ENCODE data around the gene BTBD2. TPM values are rescaled to one million over a fixed set of nuclear protein-coding genes. Genes with fewer than 3 reads are reported as not detected.

The BTBD2 gene
- total and polyA plus RNA-seq, 2 of the 13 experiments (the other 11 are each of a cell fraction or from before 2014, with no cell fraction given): 28.1 to 45.3 TPM

- TF ChIP-seq HNF1B (CRISPR knock-in tag; IDR thresholded peaks at IDR 0.05): no peak; the same call in 1 of the 2 replicates
- TF ChIP-seq EED (CRISPR knock-in tag; IDR thresholded peaks at IDR 0.05): no peak
- no peak for TF ChIP-seq ZNF564 (CRISPR knock-in tag; IDR thresholded peaks at IDR 0.05)
- TF ChIP-seq MIXL1 (CRISPR knock-in tag; IDR thresholded peaks at IDR 0.05): 0 out of 2 replicates have a peak, but pooled peaks have one; percentile 33
- TF ChIP-seq MEF2D (CRISPR knock-in tag; IDR thresholded peaks at IDR 0.05): 0 out of 2 replicates have a peak, but pooled peaks have one; percentile 31
- TF ChIP-seq ZFP1 (CRISPR knock-in tag; IDR thresholded peaks at IDR 0.05): peak; percentile 59; the same call in 1 of the 2 replicates
- peak; percentile 60; the same call in 1 of the 2 replicates for TF ChIP-seq KAT8 (CRISPR knock-in tag; IDR thresholded peaks at IDR 0.05)
- no peak; the same call in 1 of the 2 replicates for TF ChIP-seq ZNF850 (CRISPR knock-in tag; conservative IDR thresholded peaks at IDR 0.05)
- TF ChIP-seq PAF1 (CRISPR knock-in tag; IDR thresholded peaks at IDR 0.05): no peak
- TF ChIP-seq SALL2 (CRISPR knock-in tag; IDR thresholded peaks at IDR 0.05): no peak
- TF ChIP-seq ZKSCAN1 (IDR thresholded peaks at IDR 0.05; ENCODE audit: low read length): no peak
- 0 out of 2 replicates have a peak, but pooled peaks have one; percentile 77 for TF ChIP-seq MAZ (IDR thresholded peaks at IDR 0.05; ENCODE audit: borderline replicate concordance, low read depth, low read length)
- TF ChIP-seq MAZ (CRISPR knock-in tag; IDR thresholded peaks at IDR 0.05; ENCODE audit: low read depth): peak; percentile 76; the same call in 1 of the 2 replicates
- no peak for TF ChIP-seq ZNF224 (CRISPR knock-in tag; IDR thresholded peaks at IDR 0.05)
- no peak for TF ChIP-seq TFDP2 (CRISPR knock-in tag; IDR thresholded peaks at IDR 0.05)
- TF ChIP-seq THAP11 (CRISPR knock-in tag; IDR thresholded peaks at IDR 0.05): peak; percentile 71
- no peak; the same call in 1 of the 2 replicates for TF ChIP-seq CCDC6 (CRISPR knock-in tag; IDR thresholded peaks at IDR 0.05)
- no peak for TF ChIP-seq PCBP2 (optimal IDR thresholded peaks at IDR 0.05; ENCODE audit: low read depth, low read length, poor library complexity, severe bottlenecking)
- 0 out of 2 replicates have a peak, but pooled peaks have one; percentile 31 for TF ChIP-seq MTERF4 (CRISPR knock-in tag; IDR thresholded peaks at IDR 0.05)
- no peak; the same call in 1 of the 2 replicates for TF ChIP-seq ZNF136 (CRISPR knock-in tag; IDR thresholded peaks at IDR 0.05; ENCODE audit: low read depth)
- peak; percentile 75; the same call in 1 of the 2 replicates for TF ChIP-seq ZBTB37 (CRISPR knock-in tag; IDR thresholded peaks at IDR 0.05)
Observed at GRCh38 chr19:2059422-2060201, 44.1 kb upstream of the BTBD2 start (continued).

All from HepG2 (cell line).